ENCODE measurements around the gene PRKAR1B. TPM values are rescaled to one million over a fixed set of nuclear protein-coding genes. Genes with fewer than 3 reads are reported as not detected.

PRKAR1B gene
- total and polyA plus RNA-seq, 10 of the 15 experiments (the other 5 are each of a cell fraction or from before 2014, with no cell fraction given) = 1.4 to 45.6 (median 19.3) TPM

DNA sequence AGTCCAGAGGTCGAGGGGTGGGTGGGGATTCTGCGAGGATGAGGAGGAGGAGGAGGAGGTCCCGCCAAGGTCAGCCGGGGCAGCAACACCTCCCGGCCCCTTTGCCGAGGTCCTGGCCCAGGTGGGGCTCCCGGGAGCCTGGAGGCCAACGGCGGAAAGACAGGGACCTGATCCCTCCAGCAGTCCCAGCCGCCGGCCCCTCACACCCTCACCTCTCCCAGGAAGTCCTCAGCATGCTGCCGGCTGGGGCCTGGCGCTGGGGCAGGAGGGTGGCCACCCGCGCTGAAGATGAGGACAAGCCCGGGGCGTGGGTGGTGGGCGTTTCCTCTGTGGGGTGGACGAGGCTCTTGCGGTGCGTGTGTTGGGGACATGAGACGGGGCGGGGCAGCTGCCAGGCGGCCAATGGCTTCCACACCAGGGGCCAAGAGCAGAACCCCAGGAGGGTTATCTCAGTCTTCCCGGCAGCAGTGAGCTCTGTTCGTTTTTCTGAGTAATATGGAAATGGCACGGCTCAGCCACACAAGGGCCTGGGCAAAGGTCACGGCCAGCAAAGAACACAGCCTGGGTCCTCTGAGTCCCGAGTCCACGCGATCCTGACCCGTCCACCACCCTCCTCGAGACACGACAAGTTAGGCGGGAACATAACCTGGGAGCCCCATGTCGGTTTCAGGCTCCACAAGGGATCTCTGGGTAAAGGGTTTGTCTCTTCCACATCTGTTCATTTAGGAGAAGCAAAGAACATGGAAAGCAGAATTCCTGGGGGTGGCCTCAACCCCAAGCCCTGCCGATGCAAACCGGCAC, 124.5 kb downstream of the PRKAR1B start (continued):
- TF ChIP-seq, protein P1, sequence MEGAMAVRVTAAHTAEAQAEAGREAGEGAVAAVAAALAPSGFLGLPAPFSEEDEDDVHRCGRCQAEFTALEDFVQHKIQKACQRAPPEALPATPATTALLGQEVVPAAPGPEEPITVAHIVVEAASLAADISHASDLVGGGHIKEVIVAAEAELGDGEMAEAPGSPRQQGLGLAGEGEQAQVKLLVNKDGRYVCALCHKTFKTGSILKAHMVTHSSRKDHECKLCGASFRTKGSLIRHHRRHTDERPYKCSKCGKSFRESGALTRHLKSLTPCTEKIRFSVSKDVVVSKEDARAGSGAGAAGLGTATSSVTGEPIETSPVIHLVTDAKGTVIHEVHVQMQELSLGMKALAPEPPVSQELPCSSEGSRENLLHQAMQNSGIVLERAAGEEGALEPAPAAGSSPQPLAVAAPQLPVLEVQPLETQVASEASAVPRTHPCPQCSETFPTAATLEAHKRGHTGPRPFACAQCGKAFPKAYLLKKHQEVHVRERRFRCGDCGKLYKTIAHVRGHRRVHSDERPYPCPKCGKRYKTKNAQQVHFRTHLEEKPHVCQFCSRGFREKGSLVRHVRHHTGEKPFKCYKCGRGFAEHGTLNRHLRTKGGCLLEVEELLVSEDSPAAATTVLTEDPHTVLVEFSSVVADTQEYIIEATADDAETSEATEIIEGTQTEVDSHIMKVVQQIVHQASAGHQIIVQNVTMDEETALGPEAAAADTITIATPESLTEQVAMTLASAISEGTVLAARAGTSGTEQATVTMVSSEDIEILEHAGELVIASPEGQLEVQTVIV (IDR thresholded peaks at IDR 0.05; ENCODE audit: borderline replicate concordance, partially characterized antibody) = no peak
- TF ChIP-seq SIX5 (IDR thresholded peaks at IDR 0.05; ENCODE audit: low read depth, low read length, severe bottlenecking) (no peak), ETV6 (conservative IDR thresholded peaks at IDR 0.05 in 1 of 2, IDR thresholded peaks at IDR 0.05 in 1 of 2; ENCODE audit: borderline replicate concordance in 1 of 2, low read depth in 1 of 2) (no peak), SREBF1 (IDR thresholded peaks at IDR 0.05; ENCODE audit: low read length) (no peak), POLR2AphosphoS5 (IDR thresholded peaks at IDR 0.05; ENCODE audit: low read length) (no peak), NBN (IDR thresholded peaks at IDR 0.05) (0 out of 2 replicates have a peak, but pooled peaks have one; percentile 53), ESRRA (IDR thresholded peaks at IDR 0.05; ENCODE audit: low read length) (no peak), EGR1 (IDR thresholded peaks at IDR 0.05; ENCODE audit: borderline replicate concordance in 1 of 2, low read depth in 2 of 2, low read length in 2 of 2) (peak in 1 of 2 experiments; percentile 94; a peak in 2 of 3 replicates), RELA (IDR thresholded peaks at IDR 0.05; ENCODE audit: borderline replicate concordance, partially characterized antibody) (peak; percentile 41), EED (IDR thresholded peaks at IDR 0.05; ENCODE audit: low read depth) (no peak; the same call in 1 of the 2 replicates), RFX5 (IDR thresholded peaks at IDR 0.05; ENCODE audit: low read depth, low read length) (no peak), POLR2A (IDR thresholded peaks at IDR 0.05; ENCODE audit: low read depth, low read length) (peak; percentile 72; the same call in 1 of the 2 replicates), BMI1 (IDR thresholded peaks at IDR 0.05; ENCODE audit: borderline replicate concordance) (no peak), ZNF217 (IDR thresholded peaks at IDR 0.05) (no peak), NR2C1 (IDR thresholded peaks at IDR 0.05) (no peak), NFYB (IDR thresholded peaks at IDR 0.05; ENCODE audit: insufficient read depth, low read depth, low read length) (no peak), CBX5 (IDR thresholded peaks at IDR 0.05; ENCODE audit: low read depth) (no peak), SMAD1 (IDR thresholded peaks at IDR 0.05; ENCODE audit: low read depth, partially characterized antibody) (no peak), ZSCAN29 (IDR thresholded peaks at IDR 0.05) (no peak), BHLHE40 (IDR thresholded peaks at IDR 0.05; ENCODE audit: borderline replicate concordance in 1 of 2, low read depth in 2 of 2, low read length in 1 of 2) (peak; percentile 33 to 52; a peak in 2 of 4 replicates), MYC (IDR thresholded peaks at IDR 0.05; ENCODE audit: insufficient read depth, insufficient read length, insufficient replicate concordance, low read length, severe bottlenecking) (no peak)
- TF ChIP-seq, protein P2, sequence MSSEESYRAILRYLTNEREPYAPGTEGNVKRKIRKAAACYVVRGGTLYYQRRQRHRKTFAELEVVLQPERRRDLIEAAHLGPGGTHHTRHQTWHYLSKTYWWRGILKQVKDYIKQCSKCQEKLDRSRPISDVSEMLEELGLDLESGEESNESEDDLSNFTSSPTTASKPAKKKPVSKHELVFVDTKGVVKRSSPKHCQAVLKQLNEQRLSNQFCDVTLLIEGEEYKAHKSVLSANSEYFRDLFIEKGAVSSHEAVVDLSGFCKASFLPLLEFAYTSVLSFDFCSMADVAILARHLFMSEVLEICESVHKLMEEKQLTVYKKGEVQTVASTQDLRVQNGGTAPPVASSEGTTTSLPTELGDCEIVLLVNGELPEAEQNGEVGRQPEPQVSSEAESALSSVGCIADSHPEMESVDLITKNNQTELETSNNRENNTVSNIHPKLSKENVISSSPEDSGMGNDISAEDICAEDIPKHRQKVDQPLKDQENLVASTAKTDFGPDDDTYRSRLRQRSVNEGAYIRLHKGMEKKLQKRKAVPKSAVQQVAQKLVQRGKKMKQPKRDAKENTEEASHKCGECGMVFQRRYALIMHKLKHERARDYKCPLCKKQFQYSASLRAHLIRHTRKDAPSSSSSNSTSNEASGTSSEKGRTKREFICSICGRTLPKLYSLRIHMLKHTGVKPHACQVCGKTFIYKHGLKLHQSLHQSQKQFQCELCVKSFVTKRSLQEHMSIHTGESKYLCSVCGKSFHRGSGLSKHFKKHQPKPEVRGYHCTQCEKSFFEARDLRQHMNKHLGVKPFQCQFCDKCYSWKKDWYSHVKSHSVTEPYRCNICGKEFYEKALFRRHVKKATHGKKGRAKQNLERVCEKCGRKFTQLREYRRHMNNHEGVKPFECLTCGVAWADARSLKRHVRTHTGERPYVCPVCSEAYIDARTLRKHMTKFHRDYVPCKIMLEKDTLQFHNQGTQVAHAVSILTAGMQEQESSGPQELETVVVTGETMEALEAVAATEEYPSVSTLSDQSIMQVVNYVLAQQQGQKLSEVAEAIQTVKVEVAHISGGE (CRISPR knock-in tag; IDR thresholded peaks at IDR 0.05) = no peak
- TF ChIP-seq, protein P3, sequence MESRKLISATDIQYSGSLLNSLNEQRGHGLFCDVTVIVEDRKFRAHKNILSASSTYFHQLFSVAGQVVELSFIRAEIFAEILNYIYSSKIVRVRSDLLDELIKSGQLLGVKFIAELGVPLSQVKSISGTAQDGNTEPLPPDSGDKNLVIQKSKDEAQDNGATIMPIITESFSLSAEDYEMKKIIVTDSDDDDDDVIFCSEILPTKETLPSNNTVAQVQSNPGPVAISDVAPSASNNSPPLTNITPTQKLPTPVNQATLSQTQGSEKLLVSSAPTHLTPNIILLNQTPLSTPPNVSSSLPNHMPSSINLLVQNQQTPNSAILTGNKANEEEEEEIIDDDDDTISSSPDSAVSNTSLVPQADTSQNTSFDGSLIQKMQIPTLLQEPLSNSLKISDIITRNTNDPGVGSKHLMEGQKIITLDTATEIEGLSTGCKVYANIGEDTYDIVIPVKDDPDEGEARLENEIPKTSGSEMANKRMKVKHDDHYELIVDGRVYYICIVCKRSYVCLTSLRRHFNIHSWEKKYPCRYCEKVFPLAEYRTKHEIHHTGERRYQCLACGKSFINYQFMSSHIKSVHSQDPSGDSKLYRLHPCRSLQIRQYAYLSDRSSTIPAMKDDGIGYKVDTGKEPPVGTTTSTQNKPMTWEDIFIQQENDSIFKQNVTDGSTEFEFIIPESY (IDR thresholded peaks at IDR 0.05) = no peak

Measured in GM12878 (cell line).